DMS53 treated with DMSO at 0.1 percent for 48 hours (cell line): Measurements from ENCODE around the gene ADAM11.
"Not testable (repeated sequence)": the region's sequence is repeated elsewhere in the genome, so short reads cannot be mapped to it uniquely, and the experiment has no call there.

Experiments
- DNase-seq: peaks from one replicate; lab custom pipeline; 2025; ENCODE audit not compliant: unreplicated experiment; lab: John Stamatoyannopoulos, UW

ADAM11 gene

DNA sequence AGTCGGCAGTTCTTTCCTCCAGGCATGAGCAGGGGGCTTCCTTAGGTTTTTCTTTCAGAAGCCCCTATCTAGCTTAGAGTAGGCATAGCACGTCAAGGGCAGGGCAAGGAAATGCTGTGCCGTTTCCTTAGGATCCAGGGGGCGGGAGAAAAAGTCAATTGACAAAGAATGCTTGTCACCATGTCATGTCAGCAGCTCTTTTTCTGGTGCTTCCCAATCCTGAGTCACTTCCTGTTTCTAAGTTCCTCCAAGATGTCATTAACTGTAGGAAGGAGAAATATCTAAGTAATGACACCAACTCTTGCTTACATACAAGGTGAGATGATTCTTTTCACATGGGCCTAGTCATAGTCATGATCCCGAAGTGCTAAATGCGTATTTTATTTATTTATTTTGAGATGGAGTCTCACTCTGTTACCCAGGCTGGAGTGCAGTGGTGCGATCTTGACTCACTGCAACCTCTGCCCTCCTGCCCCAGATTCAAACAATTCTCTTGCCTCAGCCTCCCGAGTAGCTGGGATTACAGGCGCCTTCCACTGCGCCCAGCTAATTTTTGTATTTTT, 36.1 kb downstream of the ADAM11 start:
- DNase-seq = no peak

DNA sequence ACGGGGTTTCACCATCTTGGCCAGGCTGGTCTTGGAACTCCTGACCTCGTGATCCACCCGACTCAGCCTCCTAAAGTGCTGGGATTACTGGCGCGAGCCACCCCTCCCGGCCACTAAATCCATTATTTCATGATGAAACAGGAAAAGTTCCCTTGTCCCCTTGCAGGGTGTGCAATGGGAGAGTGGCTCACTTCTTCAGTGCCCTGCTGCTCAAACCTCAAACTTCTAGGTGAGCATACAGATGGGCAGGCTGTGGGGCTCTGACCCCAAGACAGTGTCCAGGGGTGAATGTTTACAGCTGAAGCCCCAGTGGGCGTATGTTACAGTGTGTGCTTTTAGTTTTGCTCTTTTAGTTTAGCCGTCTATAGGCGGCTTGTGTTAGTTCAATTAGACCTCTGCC, 36.6 kb downstream of the ADAM11 start:
- no peak for DNase-seq

DNA sequence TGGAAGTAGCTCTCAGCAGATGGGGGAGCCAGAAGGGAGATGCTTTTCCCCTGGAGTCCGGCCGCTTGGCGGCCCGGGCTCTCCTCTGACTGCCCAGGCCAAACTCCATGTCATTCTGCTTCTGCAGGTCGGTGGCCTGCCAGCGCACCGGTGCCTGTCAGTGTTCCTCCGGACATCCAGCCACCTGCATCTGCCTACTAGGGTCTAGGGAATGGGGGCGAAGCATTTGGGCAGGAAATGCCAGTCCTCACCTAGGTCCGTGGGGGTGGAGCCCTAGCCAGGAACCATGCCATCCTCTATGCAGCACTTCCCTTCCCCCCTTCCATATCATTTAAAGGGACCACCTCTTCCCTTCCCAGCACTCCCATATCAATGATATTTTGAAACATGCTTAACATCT, 37.1 kb downstream of the ADAM11 start:
- DNase-seq = no peak

DNA sequence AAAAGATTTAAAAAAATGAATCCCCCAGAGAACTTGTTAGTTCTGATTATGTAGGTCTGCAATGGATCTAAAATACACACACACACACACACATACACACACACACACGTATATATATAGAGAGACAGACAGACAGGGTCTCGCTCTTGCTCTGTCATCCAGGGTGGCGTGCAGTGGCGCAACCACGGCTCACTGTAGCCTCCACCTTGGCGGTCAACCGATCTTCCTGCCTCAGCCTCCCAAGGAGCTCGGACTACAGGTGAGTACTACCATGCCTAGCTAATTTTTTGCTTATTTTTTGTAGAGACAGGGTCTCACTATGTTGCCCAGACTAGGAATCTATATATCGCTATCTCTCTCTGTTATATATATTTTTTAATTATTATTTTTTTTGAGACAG, 37.9 kb downstream of the ADAM11 start:
- DNase-seq = no peak

DNA sequence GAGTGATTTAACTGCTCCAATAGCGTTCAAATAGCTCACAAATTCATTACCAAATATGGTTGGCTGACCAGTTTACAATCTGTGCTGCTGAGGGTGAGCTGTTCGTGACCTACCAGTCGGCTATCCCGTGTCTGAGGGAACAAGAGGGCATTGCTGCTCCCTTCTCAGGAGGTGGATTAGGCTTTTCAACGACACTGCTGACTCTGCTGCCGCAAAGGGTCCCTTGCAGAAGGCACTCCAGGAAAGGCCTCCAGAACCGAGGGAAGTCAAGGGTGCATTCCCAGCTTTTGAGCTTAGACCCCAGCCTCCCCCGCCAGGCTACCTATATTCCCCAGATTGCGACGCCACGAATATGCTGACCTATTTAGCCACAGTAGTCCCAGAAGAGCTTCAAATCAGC, 39.0 kb downstream of the ADAM11 start:
- DNase-seq = no peak

DNA sequence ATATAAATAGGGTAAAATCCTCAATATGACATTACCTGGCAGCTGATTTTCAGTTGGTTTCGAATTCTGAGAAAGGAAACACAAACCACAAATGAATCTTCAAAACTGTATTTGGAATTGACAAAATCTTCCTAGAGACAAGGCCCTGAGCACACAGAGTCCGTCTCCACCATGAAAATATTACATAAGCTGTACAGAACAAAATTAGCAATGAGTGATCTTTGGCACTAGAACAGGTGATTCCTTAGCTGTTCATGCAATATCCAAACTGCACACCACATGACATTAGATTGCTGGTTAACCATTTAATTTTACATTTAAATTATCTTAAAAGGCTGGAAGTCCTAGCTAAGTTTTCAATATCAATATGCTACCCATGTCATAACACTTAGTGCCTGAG, 39.6 kb downstream of the ADAM11 start:
- DNase-seq = no peak

DNA sequence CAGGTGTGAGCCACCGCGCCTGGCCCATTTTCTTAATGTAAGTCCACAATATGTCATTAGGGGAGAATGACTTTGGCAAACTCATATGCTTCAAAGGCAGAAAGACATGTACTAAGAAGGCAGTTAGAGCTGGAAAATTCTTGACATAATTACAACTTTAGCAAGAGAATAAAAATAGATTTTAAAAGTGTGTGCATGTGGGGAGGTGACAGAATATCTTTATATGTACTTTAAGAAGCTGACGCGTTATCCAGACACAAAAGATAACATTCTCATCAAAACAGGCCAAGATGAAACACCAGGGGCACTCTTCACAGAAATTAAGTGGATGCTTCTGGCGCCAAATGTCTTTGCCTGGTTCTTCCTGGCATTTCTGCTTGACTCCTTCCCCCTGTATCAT, 43.1 kb downstream of the ADAM11 start:
- DNase-seq = no peak

DNA sequence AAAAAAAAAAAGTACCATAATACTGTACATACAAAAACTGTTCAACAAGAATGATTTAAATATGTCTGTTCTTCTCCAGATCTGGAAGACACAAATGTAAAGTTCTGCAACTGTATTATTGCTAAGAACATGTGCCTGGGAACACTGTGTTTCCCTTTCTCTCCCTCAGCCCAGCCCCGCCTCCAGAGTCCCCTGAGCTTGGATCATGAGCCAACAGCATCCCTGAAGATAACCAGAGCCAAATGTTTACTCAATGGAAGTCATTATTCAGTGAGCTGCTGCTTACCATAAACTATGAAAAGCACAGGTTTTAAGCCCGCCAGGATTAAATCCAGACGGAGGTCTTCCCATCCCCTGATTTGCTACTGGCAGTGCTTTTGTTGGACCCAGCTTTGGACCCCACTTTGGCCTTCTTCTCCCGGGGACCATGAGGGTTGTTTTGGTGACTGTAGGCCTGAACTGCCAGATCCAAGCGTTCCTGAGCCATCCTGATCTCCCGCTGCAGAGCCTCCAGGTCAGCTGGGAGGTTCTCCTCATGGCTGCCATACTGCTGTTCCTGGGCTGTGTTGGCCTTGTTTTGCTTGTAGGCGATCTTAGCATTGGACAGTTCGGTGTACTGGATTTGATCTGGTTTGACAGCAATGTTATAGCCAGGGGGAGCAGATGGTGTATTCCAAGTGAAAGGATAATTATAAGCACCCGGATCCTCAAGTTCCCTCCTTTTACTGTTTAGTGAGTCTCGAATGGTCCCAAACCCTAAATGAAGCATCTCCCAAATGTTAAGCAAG, 45.7 kb downstream of the ADAM11 start:
- no peak for DNase-seq

DNA sequence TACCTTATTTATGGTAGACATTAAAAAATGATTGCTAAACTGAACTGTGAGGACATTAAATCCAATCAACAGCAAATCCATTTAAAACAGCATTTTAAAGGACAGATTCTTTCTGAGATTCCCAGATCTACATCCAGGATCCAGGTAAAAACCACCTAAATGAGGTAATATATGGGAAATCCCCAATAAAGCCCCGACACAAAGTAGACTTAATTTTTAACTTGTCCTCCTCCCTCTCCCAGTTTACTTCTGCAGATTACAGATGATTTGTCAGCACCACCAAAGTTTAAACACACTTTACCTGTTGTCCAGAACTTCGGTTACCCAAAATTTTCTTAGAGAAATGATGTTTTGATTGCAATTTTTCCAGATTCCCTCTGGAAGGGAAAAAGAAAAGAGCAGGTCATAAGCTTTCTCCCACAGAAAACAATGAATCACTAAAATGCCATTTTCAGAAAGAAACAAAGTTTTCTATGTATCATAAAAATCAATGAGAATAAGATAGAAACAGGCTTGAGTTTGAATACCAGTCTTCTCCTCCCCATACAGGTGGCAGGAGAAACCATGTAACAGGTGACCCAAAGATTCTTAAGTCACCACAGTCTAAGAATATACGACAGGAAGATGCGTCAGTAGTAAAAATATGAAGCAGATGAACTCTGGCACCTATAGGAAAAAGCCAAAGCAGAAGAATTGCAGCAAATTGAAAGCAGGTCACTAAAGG, 48.5 kb downstream of the ADAM11 start:
- no peak for DNase-seq

DNA sequence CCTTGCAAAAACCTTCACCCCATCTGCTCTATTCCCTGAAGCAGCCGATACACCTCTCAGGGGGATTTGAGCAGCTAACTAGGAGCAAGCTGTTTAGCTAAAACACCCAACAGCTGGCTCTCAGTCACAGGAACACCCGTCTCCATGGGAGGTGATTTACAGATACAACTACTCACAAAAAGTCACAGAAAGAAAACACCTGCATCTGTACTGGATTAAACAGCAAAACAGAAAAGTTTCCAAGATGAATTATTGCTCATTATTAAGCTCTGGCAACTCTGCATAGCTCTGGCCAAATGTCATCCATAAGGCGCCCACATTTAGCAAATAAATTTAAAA, 49.0 kb downstream of the ADAM11 start:
- DNase-seq = no peak

DNA sequence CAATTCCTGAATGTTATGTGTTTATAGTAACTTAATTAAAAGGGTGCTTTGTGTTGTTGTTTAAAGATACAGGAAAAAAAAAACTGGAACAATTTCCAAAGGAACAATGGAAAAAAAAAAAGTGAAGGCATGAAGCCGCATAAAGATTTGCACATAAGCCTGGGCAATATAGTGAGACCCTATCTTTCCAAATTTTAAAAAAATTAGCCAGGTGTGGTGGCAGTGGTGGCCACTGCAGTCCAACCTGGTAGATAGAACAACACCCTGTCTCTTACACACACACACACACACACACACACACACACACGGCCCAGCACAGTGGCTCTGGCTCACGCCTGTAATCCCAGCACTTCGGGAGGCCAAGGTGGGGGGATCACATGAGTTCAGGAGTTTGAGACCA, 49.4 kb downstream of the ADAM11 start:
- no peak for DNase-seq

DNA sequence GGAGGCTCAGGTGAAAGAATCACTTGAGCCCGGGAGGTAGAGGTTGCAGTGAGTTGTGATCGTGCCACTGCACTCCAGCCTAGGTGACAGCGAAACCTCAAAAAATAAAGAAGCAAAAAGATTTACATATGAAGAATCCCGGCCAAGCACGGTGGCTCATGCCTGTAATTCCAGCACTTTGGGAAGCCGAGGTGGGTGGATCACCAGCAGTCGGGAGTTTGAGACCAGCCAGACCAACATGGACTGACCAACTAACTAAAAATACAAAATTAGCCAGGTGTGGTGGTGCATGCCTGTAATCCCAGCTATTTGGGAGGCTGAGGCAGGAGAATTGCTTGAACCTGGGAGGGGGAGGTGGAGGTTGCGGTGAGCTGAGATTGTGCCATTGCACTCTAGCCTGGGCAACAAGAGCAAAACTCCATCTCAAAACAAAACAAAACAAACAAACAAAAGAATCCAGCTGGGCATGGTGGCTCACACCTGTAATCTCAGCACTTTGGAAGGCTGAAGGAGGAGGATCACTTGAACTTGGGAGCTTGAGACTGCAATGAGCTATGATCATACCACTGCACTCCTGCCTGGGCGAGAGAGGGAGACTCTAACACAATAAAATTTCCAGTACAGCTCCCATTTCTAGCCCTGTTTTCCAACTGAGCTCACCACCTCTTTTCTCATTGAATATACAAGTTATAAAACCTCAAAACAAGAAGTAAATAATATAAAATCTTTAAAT, 50.0 kb downstream of the ADAM11 start:
- DNase-seq = not testable (repeated sequence)

DNA sequence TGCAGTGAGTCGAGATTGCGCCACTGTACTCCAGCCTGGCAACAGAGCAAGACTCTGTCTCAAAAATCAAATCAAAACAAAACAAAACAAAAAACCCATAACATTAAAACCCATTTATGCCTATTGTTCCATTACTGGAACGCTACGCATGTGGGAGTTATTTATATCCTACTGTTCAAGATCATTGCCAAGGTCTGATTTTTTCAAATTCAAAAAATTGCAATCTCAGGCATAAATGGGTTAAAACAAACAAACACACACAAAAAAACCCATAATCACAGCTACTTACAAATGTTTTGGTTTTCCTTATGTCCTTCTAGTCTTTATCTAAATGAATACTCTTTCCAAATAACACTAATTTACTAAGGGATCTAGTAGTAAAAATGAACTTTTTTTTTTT, 53.5 kb downstream of the ADAM11 start:
- no peak for DNase-seq

DNA sequence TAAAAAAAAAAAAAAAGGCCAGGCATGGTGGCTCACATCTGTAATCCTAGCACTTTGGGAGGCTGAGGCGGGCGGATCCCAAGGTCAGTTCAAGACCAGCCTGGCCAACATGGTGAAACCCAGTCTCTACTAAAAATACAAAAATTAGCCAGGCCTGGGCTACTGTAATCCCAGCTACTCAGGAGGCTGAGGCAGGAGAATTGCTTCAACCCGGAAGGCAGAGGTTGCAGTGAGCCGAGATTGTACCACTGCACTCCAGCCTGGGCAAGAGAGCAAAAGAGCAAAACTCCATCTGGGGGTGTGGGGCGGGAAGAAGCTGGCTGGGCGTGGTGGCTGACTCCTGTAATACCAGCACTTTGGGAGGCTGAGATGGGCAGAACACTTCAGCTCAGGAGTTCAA, 59.7 kb downstream of the ADAM11 start:
- not testable (repeated sequence) for DNase-seq

DNA sequence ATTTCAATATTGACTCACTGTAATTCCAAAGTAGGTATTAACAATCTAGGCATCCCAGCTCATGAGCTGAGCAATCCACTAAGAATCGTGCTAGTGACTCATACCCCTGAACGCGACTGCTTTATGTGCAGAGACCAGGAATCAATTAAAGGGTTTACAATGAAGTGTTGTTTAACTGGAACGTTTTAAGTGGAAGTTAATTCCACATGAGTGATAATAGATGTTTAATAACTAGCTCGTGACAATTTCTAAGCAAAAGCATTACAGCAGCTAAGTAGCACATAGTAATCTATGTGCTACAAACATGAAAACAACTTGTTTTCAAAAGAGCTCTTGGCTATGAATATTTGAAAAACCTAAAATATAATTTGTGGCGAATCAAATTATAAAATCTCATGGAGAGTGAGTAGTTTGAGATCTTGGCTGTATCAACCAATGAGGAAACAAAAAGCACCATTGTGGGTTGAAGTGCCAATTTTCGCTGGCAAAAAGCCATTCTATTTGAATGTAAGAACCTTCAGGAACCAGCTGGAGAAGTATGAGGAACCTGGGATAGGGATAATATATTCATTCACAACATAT, 61.9 kb downstream of the ADAM11 start:
- DNase-seq = peak; percentile 47

DNA sequence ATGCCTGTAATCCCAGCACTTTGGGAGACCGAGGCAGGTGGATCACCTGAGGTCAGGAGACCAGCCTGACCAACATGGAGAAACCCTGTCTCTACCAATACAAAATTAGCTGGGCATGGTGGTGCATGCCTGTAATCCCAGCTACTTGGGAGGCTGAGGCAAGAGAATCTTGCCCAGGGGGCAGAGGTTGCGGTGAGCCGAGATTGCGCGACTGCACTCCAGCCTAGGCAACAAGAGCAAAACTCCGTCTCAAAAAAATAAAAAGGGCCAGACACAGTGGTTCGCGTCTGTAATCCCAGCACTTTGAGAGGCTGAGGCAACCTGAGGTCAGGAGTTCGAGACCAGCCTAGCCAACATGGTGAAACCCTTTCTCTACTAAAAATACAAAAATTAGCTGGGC, 66.4 kb downstream of the ADAM11 start:
- not testable (repeated sequence) for DNase-seq

DNA sequence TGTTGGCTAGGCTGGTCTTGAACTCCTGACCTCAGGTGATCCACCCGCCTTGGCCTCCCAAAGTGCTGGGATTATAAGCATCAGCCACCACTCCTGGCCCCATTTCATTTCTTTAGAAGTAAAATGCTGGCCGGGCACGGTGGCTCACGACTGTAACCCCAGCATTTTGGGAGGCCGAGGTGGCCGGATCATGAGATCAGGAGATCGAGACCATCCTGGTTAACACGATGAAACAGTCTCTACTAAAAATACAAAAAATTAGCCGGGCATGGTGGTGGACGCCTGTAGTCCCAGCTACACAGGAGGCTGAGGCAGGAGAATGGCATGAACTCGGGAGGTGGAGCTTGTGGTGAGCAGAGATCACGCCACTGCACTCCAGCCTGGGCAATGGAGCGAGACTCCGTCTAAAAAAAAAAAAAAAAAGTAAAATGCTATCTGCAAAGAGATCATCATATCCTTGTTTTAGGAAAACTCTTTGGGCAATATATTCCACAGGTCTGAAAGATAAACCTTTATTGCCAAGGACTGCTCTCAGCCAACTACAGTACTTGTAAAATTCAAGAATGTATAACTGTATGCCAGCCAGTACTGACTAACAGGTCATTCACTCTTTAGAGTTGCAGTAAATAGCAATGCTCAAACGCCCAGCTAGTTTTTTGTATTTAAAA, 67.5 kb downstream of the ADAM11 start:
- no peak for DNase-seq

DNA sequence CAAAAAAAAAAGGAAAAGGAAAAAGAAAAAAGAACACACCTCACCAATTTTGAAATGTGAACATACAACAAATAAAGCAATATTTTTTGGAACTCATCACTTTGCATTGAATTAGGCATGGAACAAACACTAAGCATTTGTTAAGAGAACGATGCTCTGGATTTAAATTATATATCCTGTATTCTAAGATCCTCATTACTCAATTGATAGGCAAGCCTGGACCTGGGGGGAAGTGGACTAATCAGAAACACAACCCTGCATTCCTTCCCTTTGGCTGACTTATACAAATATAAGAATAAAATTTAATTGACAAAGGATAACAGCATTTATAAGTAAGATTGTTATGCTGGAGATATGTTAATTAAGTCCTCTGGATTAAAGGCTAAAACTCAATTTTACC, 69.1 kb downstream of the ADAM11 start:
- DNase-seq = no peak

DNA sequence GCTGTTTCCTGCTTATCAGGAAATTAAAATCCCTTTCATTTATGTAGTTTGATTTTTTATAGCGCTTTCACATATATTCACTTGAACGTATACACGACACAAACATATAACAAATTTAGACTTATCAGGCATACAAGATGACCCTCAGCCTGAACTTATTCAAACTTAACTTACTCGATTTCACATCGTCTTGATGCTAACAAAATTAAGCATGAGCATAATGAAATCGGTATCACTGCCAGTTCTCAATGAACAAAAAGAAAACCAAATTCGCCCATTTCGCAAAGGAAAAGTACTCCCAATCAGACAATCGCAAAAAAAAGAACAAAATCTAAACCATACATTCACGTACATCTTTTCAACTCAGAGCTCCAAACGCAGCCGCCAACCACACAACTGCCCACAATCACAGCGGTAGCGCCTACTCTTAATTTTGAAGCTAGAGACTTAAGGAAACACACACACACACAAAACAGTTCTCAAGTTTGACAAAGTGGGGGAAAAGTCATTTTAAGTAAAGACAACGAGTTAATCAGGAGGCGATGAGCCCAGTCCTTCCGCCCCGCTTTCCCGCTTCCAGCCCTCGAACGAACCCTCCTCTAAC, 70.2 kb downstream of the ADAM11 start:
- peak; percentile 40 for DNase-seq

DNA sequence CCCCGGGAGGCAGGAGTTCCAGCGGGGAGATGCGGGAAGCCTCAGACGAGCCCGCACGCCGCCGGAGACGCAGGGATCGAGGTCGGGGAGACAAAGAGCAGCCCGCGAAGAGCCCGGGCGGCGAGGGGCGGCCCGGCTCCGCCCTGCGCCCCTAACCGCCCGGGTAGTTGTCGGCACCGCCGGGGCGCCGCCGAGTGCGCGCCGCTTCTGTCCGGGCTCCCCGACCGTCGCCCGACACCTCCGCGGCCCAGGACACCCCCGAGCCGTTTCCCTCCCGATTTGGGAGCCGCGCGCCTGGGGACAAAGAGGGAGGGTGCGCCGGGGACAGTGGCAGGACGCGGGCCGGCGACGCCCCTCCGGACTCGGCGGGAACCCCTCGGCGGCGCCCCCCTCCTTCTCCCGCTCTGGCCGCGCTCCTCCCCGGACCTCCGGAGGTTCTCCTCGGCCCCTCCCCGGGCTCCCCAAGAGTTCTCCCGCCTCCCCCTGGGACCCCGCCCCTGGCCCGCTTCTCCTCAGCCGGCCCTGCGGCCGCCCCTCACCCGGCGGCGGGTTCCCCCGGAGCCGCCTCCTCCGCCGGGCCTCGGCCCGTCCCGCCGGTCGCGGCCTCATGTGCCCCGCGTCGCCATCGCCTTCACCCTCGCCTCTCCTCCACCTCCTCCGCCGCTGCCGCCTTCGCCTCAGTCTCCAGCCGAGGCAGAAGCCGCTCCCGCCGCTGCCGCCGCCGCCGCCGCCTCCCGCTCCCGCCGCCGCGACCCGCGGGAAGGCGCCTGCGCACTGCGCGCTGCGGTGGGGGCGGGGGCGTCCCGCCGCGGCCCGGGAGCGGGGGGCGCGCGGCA, 71.0 kb downstream of the ADAM11 start, which contains the start of gene GJC1:
Gene GJC1, minus strand, starts transcription at position 765 of the 836 bp plus-strand sequence. CDS start 24,470 bp downstream, outside the sequence.
- DNase-seq = no peak
